Gastroesophageal sphincter (tissue), 4 donors: Measurements from ENCODE around the gene GNAI3. TPM values are rescaled to one million over a fixed set of nuclear protein-coding genes. Genes with fewer than 3 reads are reported as not detected.

ENCODE experiments used
- ATAC-seq: fragments of 150-250 bp; one replicate; pipeline ENCODE4 v1.9.1; 2016; ENCODE audit warnings: mild to moderate bottlenecking, moderate library complexity
- H3K27ac ChIP-seq, 4 donors: fragments of 200-600 bp; sonication (generic) in 3 of 4; 1 replicate in 3 of 4; 2 replicates in 1 of 4; pipeline ENCODE4 v1.5.1; 2016 to 2019
- H3K27me3 ChIP-seq: fragments of 200-600 bp; sonication (generic); one replicate; pipeline ENCODE4 v1.5.1; 2019
- H3K36me3 ChIP-seq, 2 donors: fragments of 200-600 bp; sonication (generic); one replicate each; pipeline ENCODE4 v1.5.1; 2019; ENCODE audit warnings: control low read depth in 1 of 2
- H3K4me1 ChIP-seq, 3 donors: fragments of 200-600 bp; sonication (generic); 1 replicate in 2 of 3; 2 replicates in 1 of 3; pipeline ENCODE4 v1.5.1; 2016 to 2019; ENCODE audit warnings: control low read depth in 2 of 3
- H3K4me3 ChIP-seq, 2 donors: fragments of 200-600 bp; sonication (generic); one replicate each; pipeline ENCODE4 v1.5.1; 2019; ENCODE audit warnings: mild to moderate bottlenecking in 1 of 2, moderate library complexity in 1 of 2
- H3K9me3 ChIP-seq, 3 donors: fragments of 200-600 bp; sonication (generic); one replicate each; pipeline ENCODE4 v1.5.1; 2017 to 2019; ENCODE audit warnings: control low read depth in 2 of 3
- EP300 ChIP-seq: sonication (generic); formaldehyde crosslinking; IDR thresholded peaks from one replicate; pipeline ENCODE4 v1.6.1; 2017; ENCODE audit warnings: antibody characterized with exemption, mild to moderate bottlenecking
- POLR2A ChIP-seq, 2 donors: fragments of 450-650 bp; IDR thresholded peaks; one replicate each; pipeline ENCODE4 v1.6.1; 2017; ENCODE audit warnings: antibody characterized with exemption in 2 of 2, mild to moderate bottlenecking in 2 of 2, moderate library complexity in 1 of 2
- POLR2AphosphoS5 ChIP-seq: sonication (generic); formaldehyde crosslinking; IDR thresholded peaks from one replicate; pipeline ENCODE4 v1.6.1; 2017; ENCODE audit warnings: antibody characterized with exemption
- WGBS, 2 donors: methylation state at CpG; one replicate each; pipeline ENCODE4 v1.1.5; 2018; ENCODE audit warnings: low coverage in 1 of 2; 5-methylcytosine and 5-hydroxymethylcytosine counted together
- total RNA-seq, 4 donors: library from RNA; depleted of rRNA; stranded (reverse); fragments of >200 nt; gene quantifications; one replicate each; pipeline ENCODE4 v1.1.0, GENCODE V29; 2016
- TF ChIP-seq, protein P1 (sequence below), 4 experiments: fragments of 200-600 bp in 2 of 4; fragments of 450-650 bp in 2 of 4; sonication (generic) in 1 of 4; IDR thresholded peaks; one replicate each; pipeline ENCODE4 v1.5.1; 2017 to 2019; ENCODE audit warnings: antibody characterized with exemption in 4 of 4, mild to moderate bottlenecking in 2 of 4, moderate library complexity in 2 of 4

The GNAI3 gene
- total RNA-seq, 4 donors from 2014 or later: 6.6 to 9.4 (median 8.0) TPM

DNA sequence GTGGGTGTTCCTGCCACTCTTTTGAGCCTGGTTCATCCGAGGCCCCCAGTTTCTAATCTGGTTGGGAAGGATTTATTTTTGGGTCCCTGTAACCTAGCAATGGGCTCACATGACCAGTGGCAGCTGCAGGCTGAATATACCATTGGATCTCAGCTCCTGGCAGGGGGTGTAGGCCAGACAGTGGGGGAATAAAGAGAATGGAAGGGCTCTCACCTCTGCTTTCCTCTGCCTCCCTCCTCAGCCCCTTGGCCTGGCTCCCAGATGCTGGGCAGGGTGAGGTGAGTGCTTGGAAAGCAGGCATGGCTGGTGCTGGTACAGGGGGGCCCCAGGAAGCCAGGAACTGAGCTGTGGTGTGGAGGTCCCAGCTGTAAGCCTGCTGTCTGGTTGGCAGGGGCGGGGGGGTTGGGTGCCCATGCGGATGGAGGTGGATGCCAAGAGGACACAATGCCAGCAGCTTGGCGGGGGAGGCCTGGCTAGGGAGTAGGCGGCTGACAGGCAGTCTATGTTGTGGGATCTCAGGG lies 12.4 kb upstream of the GNAI3 start:
- no peaks in the 10 kb centered on the region for H3K27me3 ChIP-seq
- H3K4me1 ChIP-seq: peaks cover 2 to 38% (median 10%) of the 10 kb centered on the region in 3 donors
- H3K4me3 ChIP-seq: no peak overlapping the region
- H3K27ac ChIP-seq: peak overlapping the region in 3 of 4 donors; percentile 53 to 63 (median 62)
- no peaks in the 10 kb centered on the region for H3K9me3 ChIP-seq
- TF ChIP-seq POLR2AphosphoS5: no peak
- TF ChIP-seq, protein P1, sequence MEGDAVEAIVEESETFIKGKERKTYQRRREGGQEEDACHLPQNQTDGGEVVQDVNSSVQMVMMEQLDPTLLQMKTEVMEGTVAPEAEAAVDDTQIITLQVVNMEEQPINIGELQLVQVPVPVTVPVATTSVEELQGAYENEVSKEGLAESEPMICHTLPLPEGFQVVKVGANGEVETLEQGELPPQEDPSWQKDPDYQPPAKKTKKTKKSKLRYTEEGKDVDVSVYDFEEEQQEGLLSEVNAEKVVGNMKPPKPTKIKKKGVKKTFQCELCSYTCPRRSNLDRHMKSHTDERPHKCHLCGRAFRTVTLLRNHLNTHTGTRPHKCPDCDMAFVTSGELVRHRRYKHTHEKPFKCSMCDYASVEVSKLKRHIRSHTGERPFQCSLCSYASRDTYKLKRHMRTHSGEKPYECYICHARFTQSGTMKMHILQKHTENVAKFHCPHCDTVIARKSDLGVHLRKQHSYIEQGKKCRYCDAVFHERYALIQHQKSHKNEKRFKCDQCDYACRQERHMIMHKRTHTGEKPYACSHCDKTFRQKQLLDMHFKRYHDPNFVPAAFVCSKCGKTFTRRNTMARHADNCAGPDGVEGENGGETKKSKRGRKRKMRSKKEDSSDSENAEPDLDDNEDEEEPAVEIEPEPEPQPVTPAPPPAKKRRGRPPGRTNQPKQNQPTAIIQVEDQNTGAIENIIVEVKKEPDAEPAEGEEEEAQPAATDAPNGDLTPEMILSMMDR (IDR thresholded peaks at IDR 0.05): no peak
- TF ChIP-seq POLR2A (IDR thresholded peaks at IDR 0.05): no peak
- TF ChIP-seq EP300: no peak
- no peaks in the 10 kb centered on the region for H3K36me3 ChIP-seq
- ATAC-seq: peak; percentile 12
- WGBS, 2 donors: 45 to 50% methylated on average over 2 of the region's 5 CpGs

DNA sequence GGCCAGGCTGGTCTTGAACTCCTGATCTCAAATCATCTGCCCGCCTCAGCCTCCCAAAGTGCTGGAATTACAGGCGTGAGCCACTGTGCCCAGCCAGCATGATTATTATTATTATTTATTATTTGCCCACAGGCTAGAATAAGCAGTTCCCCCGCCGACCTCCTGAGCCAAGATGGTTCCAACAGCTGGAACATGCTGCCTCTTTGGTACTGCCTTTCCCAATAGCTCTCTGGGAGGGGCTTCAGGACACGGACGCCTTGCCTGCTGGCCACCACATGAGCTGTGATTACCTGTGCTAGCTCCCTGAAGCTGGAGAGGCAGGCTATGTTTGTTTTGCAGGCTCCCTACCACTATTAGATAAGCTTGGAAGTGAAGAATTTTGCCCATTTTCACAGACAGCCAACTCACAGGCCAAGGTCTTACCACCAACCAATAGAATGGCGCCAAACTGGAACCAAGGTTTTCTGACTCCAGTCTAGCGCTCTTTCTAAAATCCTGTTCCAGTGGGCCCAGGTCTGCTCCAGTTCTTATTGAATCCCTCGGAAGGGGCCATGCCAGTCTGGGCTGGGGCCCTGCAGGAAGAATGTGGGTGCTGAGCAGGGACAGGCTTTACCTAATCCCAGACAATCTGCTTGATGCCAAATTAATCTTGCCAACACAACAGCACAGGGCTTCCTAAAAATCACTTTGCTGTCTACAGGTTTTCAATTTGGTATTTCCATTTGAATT lies 10.8 kb upstream of the GNAI3 start:
- ATAC-seq: no peak
- no peaks in the 10 kb centered on the region for H3K36me3 ChIP-seq
- H3K4me3 ChIP-seq: no peak overlapping the region
- no peaks in the 10 kb centered on the region for H3K27me3 ChIP-seq
- TF ChIP-seq, protein P1 (IDR thresholded peaks at IDR 0.05): no peak
- TF ChIP-seq EP300: no peak
- TF ChIP-seq POLR2AphosphoS5: no peak
- no peak for TF ChIP-seq POLR2A (IDR thresholded peaks at IDR 0.05)
- no peak overlapping the region for H3K27ac ChIP-seq
- no peaks in the 10 kb centered on the region for H3K9me3 ChIP-seq
- 83% methylated on average over 4 of the region's 9 CpGs; no CpG with 5 or more reads in 1 of the 2 donors for WGBS, 2 donors
- peaks cover 2 to 23% (median 7%) of the 10 kb centered on the region in 3 donors for H3K4me1 ChIP-seq

DNA sequence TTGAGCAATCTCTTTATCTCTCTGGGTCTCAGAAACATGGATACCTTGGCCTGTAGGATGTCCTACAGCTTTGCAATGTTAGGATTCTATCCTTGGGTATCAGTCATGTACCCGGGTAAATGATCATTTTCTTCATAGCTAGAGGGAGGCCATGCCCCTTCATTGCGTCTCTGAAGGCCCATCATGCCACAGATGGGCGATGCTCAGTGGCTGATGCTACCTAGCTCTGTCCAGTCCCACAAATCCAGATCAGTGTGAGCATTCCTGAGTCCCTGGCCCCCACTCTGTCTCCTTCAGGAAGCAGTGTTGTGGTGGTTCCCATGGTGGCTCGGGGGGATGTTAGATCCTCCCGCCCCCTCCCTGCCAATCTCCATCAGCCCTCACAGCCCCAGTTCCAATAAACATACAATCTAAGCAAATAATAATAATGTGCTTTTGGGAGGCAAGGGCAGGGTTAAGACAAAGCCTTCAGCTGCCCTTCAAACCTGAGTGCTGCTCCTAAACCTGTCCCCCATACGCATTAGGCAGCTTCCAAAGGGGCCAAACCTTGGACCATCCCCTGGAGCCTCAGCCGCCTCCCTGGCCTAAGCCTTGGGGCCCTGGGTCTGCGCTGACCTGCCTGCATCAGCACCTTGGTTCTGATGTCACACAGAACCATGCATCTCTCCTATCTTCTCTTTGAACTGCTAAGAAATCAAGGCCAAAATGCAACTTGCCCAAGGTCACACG lies 9.4 kb upstream of the GNAI3 start:
- Histone ChIP-seq H3K4me1 (peaks cover 2 to 20% (median 4%) of the 10 kb centered on the region in 3 donors), H3K27ac (no peak overlapping the region), H3K4me3 (no peak overlapping the region), H3K9me3 (no peaks in the 10 kb centered on the region), H3K36me3 (no peaks in the 10 kb centered on the region), H3K27me3 (no peaks in the 10 kb centered on the region)
- TF ChIP-seq POLR2A (IDR thresholded peaks at IDR 0.05) (no peak), EP300 (no peak), POLR2AphosphoS5 (no peak)
- TF ChIP-seq, protein P1 (IDR thresholded peaks at IDR 0.05): no peak
- ATAC-seq: no peak
- WGBS, 2 donors: 73 to 100% methylated on average over 1 to 2 of the region's 9 CpGs

DNA sequence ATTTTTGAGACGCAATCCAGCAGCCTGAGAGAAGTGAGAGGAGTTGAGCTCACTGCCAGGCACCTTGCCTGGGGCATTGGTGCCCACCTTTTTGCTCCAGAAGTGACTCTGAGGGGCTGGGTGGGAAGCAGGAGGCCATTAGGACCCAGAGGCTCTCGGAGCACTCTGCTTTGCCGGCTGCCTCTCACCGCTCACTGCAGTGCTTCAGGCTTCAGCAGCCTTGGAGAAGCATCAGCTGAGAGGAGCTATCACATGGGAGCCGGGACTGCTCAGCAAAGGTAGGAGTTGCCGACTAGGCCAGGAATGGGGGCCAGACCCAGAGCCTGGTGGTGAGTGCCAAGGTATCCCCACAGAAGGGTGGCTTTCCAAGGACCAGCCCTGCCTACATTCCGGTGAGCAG lies 8.7 kb upstream of the GNAI3 start, which contains the start of gene GPR61:
Gene GPR61 (plus strand): TSS at position 197 of the 400 bp plus-strand sequence. CDS start 3,151 bp downstream, outside the sequence.
- TF ChIP-seq POLR2AphosphoS5 (no peak), POLR2A (IDR thresholded peaks at IDR 0.05) (no peak), EP300 (no peak)
- no peak for ATAC-seq
- no peaks in the 10 kb centered on the region for H3K9me3 ChIP-seq
- H3K4me3 ChIP-seq: no peak within 1 kb of the TSS
- H3K36me3 ChIP-seq: no peaks in the 10 kb centered on the region
- H3K27ac ChIP-seq: no peak within 1 kb of the TSS
- WGBS, 2 donors: no CpG with 5 or more reads among the region's 7 CpGs
- H3K27me3 ChIP-seq: no peaks in the 10 kb centered on the region
- H3K4me1 ChIP-seq: peaks cover 2 to 20% (median 4%) of the 10 kb centered on the region in 3 donors

DNA sequence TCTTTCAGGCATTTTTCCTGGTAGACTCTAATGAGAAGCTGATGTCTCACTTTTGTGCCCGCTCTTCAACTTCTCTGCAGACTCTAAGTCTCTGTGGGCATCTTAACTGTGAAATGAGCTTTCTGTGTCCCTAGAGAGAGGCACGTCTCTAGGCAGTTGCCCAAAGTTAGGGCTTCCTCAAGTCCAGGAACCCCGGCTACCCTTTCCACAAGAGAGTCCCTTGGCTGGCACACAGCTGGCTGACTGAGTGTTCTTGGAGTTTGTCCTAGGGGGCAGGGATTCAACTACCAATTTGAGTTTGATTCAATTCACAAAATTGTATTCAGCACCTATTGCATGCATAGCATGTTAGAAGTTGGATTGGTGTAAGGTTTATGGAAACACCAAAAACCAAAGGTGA lies 7.3 kb upstream of the GNAI3 start:
- ATAC-seq: no peak
- H3K27ac ChIP-seq: no peak overlapping the region
- H3K36me3 ChIP-seq: no peaks in the 10 kb centered on the region
- TF ChIP-seq EP300 (no peak), POLR2A (IDR thresholded peaks at IDR 0.05) (no peak), POLR2AphosphoS5 (no peak)
- WGBS, 2 donors: 78 to 100% methylated on average over 1 to 3 of the region's 3 CpGs
- H3K4me3 ChIP-seq: no peak overlapping the region
- H3K27me3 ChIP-seq: no peaks in the 10 kb centered on the region
- no peaks in the 10 kb centered on the region for H3K9me3 ChIP-seq
- peaks cover 0 to 9% (median 0%) of the 10 kb centered on the region in 3 donors for H3K4me1 ChIP-seq
